Stomach smooth muscle (tissue), 2 donors: ENCODE measurements around the gene SERPINC1.
"Not testable (repeated sequence)": the region's sequence is repeated elsewhere in the genome, so short reads cannot be mapped to it uniquely, and the experiment has no call there.

Experiments
- H3K27ac ChIP-seq: one replicate; pipeline ENCODE4 v1.7.0; 2013; ENCODE audit warnings: mild to moderate bottlenecking, low read length, inconsistent platforms
- H3K27me3 ChIP-seq, 2 donors: one replicate each; pipeline ENCODE4 v1.7.0; 2013; ENCODE audit warnings: low read length in 2 of 2; ENCODE audit not compliant: insufficient read depth in 2 of 2, control insufficient read depth in 1 of 2
- H3K36me3 ChIP-seq, 2 donors: one replicate each; pipeline ENCODE4 v1.7.0; 2013; ENCODE audit warnings: low read length in 2 of 2; ENCODE audit not compliant: control insufficient read depth in 2 of 2, insufficient read depth in 2 of 2
- H3K4me1 ChIP-seq: one replicate; pipeline ENCODE4 v1.7.0; 2013; ENCODE audit warnings: low read length; ENCODE audit not compliant: control insufficient read depth, insufficient read depth
- H3K4me3 ChIP-seq, 2 donors: one replicate each; pipeline ENCODE4 v1.7.0; 2013; ENCODE audit warnings: low read length in 2 of 2
- H3K9ac ChIP-seq, 2 donors: one replicate each; pipeline ENCODE4 v1.7.0; 2013; ENCODE audit warnings: low read length in 2 of 2, mild to moderate bottlenecking in 1 of 2
- H3K9me3 ChIP-seq, 2 donors: one replicate each; pipeline ENCODE4 v1.7.0; 2013; ENCODE audit warnings: low read length in 2 of 2; ENCODE audit not compliant: control insufficient read depth in 2 of 2
- donor health status: healthy.
- donor health status: Pancreatic carcinoma.

SERPINC1 gene

DNA sequence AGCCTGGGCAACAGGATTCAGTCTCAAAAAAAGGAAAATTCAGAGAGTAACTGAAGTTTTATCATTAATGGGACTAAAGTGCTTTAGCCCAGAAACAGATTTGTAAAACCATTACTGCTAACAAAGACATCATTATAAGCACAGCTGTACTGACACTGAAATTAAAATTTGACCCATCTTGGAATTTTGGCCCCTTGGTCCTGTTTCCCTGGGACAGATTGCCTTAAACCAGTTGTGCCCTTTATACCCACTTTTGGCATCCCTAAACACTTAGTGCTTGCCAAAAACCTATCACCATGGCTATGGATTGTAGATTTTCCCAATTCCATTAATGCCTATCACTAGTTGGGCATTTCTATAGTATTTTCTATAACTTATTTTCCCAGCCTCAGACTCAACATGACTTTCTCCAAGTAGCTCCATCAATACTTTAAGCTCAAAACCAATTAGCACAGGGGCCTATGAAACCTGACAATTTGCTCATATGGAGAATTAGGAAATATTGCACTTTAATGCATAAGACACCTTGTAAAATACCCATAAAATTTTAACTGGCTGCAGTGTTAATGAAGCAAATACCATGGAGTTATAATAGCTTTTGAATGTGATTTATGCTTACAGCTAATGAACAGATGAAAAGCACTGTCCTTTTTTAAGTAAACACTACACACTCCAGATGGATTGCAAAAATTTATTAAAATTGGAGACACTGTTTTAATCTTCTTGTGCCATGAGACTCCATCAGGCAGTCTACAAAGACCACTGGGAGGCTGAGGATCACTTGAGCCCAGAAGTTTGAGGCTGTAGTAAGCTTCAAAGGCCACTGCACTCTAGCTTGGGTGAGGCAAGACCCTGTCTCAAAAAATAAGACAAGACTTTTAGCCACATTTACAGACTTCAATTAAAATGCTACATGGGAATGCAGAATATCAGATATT, 53.6 kb downstream of the SERPINC1 start:
- Histone ChIP-seq H3K4me3 (no peak overlapping the region), H3K9ac (no peak overlapping the region), H3K27ac (no peak overlapping the region), H3K36me3 (peaks cover 26 to 27% of the 10 kb centered on the region in 2 donors), H3K4me1 (peaks cover 6% of the 10 kb centered on the region), H3K9me3 (no peaks in the 10 kb centered on the region), H3K27me3 (no peaks in the 10 kb centered on the region)

DNA sequence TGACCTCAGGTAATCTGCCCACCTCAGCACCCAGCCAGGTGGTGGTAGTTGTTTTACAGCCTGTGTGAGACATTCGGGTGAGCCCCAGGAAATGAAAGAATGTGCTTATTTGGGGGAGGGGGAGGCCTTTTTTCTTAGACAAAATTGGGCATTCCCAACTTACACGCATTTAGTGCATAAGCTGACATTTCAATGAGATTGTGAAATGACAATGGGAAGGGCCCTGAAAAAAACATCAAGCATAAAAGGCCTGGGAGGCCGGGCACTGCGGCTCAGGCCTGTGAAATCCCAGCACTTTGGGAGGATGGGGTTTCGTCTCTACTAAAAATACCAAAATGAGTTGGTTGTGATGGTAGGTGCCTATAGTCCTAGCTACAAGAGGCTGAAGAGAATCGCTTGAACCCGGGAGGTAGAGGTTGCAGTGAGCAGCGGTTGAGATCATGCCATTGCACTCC, 54.3 kb downstream of the SERPINC1 start:
- no peak overlapping the region for H3K27ac ChIP-seq
- no peak overlapping the region for H3K4me3 ChIP-seq
- H3K4me1 ChIP-seq, result peaks cover 6% of the 10 kb centered on the region
- no peaks in the 10 kb centered on the region for H3K27me3 ChIP-seq
- no peak overlapping the region for H3K9ac ChIP-seq
- peaks cover 26 to 28% of the 10 kb centered on the region in 2 donors for H3K36me3 ChIP-seq
- no peaks in the 10 kb centered on the region for H3K9me3 ChIP-seq

DNA sequence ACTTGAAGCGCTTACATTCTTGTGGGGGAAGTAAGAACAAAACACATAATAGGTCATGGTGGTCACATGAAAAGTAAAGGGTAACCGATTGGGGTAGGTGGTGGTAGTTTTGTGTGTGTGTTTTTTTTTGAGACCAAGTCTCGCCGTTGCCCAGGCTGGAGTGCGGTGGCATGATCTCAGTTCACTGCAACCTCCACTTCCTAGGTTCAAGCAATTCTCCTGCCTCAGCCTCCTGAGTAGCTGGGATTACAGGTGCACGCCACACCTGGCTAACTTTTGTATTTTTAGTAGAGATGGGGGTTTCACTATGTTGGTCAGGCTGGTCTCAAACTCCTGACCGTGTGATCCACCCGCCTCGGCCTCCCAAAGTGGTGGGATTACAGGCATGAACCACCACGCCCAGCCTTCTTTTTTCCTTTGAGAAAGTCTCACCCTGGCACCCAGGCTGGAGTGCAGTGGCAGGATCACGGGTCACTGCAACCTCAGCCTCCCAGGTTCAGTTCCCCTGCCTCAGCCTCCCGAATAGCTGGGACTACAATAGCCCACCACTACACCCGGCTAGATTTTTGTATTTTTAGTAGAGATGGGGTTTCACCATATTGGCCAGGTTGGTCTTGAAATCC, 54.9 kb downstream of the SERPINC1 start:
- H3K4me1 ChIP-seq, H3K4me3 ChIP-seq, H3K27me3 ChIP-seq, H3K27ac ChIP-seq, H3K9me3 ChIP-seq, H3K9ac ChIP-seq: not testable (repeated sequence)
- H3K36me3 ChIP-seq, result peaks cover 26 to 31% of the 10 kb centered on the region in 2 donors

DNA sequence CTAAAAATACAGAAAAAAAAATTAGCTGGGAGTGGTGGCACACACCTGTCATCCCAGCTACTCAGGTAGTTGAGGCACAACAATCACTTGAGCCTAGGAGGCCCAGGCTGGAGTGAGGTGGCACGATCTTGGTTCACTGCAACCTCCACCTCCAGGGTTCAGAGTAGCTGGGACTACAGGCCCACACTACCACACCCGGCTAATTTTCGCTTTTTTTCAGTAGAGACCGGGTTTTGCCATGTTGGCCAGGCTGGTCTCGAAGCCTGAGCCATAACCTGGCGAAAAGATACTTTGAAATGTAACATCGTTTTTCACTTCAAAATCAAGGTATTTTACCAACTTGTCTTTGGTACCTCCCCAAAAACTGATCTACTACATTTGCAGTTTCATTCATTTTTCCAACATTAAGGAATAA, 55.4 kb downstream of the SERPINC1 start:
- Histone ChIP-seq H3K9me3 (no peaks in the 10 kb centered on the region), H3K36me3 (peaks cover 28 to 31% of the 10 kb centered on the region in 2 donors), H3K4me3 (no peak overlapping the region), H3K27me3 (no peaks in the 10 kb centered on the region), H3K27ac (no peak overlapping the region), H3K9ac (no peak overlapping the region), H3K4me1 (no peaks in the 10 kb centered on the region)

DNA sequence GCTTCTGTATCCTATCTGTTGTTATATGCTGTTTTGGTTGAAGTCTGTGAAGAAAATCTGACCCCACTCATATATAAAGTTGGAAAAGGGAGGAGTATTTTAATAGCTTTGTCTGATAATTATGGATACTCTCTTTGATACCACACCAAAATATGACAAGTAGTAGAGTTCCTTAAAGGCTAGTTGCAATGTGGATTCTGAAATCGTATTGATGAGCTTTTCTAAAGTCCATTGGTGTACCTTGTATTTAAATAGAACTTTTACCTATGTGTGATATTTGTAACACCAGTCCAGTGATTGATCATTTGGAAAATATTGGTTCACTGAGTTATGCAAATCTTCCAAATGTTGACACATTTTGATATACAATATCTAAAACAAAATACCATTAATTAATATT, 57.1 kb downstream of the SERPINC1 start:
- no peak overlapping the region for H3K4me3 ChIP-seq
- H3K27ac ChIP-seq, result no peak overlapping the region
- no peaks in the 10 kb centered on the region for H3K4me1 ChIP-seq
- H3K36me3 ChIP-seq, result peaks cover 30 to 31% of the 10 kb centered on the region in 2 donors
- H3K27me3 ChIP-seq, result no peaks in the 10 kb centered on the region
- H3K9me3 ChIP-seq, result no peaks in the 10 kb centered on the region
- H3K9ac ChIP-seq, result no peak overlapping the region

DNA sequence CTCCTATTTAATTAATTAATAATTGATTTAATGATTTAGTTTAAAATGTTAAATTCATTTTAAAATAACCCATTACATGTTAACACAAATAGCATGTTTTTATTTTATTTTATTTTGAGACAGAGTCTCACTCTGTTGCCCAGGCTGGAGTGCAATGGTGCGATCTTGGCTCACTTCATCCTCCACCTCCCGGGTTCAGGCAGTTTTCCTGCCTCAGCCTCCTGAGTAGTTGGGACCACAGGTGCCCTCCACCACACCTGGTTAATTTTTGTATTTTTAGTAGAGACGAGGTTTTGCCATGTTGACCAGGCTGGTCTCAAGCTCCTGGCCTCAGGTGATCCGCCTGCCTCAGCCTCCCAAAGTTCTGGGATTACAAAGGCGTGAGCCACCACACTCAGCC, 57.6 kb downstream of the SERPINC1 start:
- H3K4me3 ChIP-seq, H3K9me3 ChIP-seq, H3K9ac ChIP-seq, H3K27me3 ChIP-seq, H3K27ac ChIP-seq, H3K4me1 ChIP-seq: not testable (repeated sequence)
- H3K36me3 ChIP-seq, result peaks cover 26 to 27% of the 10 kb centered on the region in 2 donors

DNA sequence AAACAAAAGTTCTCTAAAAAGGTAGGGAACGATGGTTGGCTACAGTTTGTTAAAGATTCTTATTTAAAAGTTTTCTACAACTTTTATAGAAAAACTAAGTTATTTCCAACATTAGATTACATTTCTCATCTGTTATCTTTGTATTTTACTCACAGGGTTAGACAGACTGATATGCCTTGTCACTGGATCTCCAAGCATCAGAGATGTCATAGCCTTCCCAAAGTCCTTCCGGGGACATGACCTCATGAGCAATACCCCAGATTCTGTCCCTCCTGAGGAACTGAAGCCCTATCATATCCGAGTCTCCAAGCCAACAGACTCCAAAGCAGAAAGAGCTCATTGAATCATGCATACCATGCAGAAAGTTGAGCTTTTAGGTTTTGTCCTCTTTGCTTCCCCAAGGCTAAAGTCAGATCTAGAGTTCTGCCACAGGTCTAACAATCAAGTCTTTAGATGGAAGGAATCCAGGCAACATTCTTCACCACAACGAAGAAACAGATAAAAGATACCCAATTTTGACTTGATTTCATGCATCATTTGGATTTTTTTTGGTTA, 59.7 kb downstream of the SERPINC1 start:
- peaks cover 6 to 9% of the 10 kb centered on the region in 2 donors for H3K36me3 ChIP-seq
- H3K27me3 ChIP-seq, result no peaks in the 10 kb centered on the region

DNA sequence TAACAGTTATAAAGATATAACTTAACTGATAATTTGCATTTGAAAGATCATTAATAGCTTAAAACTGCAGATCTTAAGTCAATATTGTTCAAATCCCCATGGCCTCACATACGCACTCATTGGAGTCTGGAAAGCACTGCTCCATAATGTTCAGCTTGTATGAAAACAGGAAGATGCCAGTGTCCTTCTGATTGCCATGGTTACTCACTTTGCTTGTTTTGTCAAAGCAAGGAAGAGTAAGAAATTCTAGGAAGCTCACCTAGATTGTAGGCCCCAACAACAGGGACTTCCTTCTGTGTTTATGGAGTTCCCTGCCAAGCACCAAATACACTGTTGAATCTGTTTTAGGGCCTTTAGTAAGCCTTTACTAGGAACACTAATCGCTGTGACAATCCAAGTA, 60.2 kb downstream of the SERPINC1 start:
- Histone ChIP-seq H3K4me1 (no peaks in the 10 kb centered on the region), H3K27ac (no peak overlapping the region), H3K4me3 (no peak overlapping the region), H3K9ac (no peak overlapping the region), H3K9me3 (no peaks in the 10 kb centered on the region), H3K36me3 (peaks cover 6 to 9% of the 10 kb centered on the region in 2 donors), H3K27me3 (no peaks in the 10 kb centered on the region)

More for the DNA sequence above, 59.7 kb downstream of the SERPINC1 start:
- H3K4me1 ChIP-seq, result no peaks in the 10 kb centered on the region
- H3K9me3 ChIP-seq, result no peaks in the 10 kb centered on the region
- H3K9ac ChIP-seq, result no peak overlapping the region
- no peak overlapping the region for H3K27ac ChIP-seq
- H3K4me3 ChIP-seq, result no peak overlapping the region

DNA sequence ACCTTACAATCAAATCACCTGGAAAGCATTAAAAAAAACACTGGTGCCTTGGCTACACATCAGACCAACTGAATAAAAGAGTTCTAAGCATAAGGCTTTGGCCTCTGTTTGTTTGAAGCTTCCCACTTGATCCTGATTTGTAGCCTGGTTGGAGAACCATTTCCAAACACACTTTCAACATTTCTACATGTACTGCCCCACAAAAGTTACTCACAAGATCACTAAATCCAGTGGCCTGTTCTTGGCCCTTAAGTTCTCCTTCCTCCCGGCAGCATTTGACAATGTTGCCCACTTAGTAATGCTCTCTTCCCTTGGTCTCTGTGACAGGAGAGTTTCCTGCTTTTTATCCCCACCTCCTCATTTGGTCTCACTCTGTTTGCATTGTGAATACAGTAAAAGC, 61.1 kb downstream of the SERPINC1 start:
- no peak overlapping the region for H3K9ac ChIP-seq

More for the DNA sequence above, 61.1 kb downstream of the SERPINC1 start:
- H3K4me1 ChIP-seq, result no peaks in the 10 kb centered on the region
- peaks cover 6 to 9% of the 10 kb centered on the region in 2 donors for H3K36me3 ChIP-seq
- H3K4me3 ChIP-seq, result no peak overlapping the region
- H3K27me3 ChIP-seq, result no peaks in the 10 kb centered on the region
- H3K27ac ChIP-seq, result no peak overlapping the region
- no peaks in the 10 kb centered on the region for H3K9me3 ChIP-seq
